Epithelial cell of esophagus (primary cell): ENCODE data around the gene INPP4A.
A peak's percentile ranks its signal among the peaks of the same experiment; 100 is the strongest.

ENCODE experiments used
- DNase-seq: peaks from one replicate; pipeline ENCODE4 v3.0.0; 2010; ENCODE audit warnings: low read depth
- H3K4me3 ChIP-seq: 2 replicates; pipeline ENCODE4 v1.5.1; 2011; ENCODE audit warnings: mild to moderate bottlenecking, low read length, control low read depth
- CTCF ChIP-seq: IDR thresholded peaks from 2 replicates; pipeline ENCODE4 v1.5.1; 2011; ENCODE audit warnings: low read depth, mild to moderate bottlenecking, low read length, control low read depth, inconsistent platforms; ENCODE audit not compliant: insufficient read depth; ENCODE audit errors: missing control alignments

The INPP4A gene

DNA sequence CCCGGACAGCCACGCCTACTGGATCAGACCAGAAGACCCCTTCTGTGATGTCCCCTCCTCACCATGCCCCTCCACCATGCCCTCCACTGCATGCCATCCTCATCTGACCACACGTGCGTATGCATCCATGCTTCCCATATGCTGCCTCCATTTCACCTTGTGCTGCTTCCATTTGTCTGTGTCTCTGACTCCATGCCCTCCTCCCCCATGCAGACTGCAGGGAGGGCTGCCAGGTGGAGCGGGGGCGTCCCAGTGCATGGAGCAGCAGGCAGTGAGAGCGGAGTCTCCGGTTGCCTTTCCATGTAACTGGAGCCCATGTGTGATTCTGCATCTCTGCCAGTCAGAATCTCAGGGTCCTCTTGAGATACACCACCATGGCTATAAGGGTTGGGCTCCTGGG lies 111.0 kb downstream of the INPP4A start:
- TF ChIP-seq CTCF: no peak

GRCh38 chr2:98556344-98557033 lies 111.8 kb downstream of the INPP4A start:
- no peak for TF ChIP-seq CTCF
- no peak overlapping the region for H3K4me3 ChIP-seq
- DNase-seq: no peak

More for the DNA sequence above, 111.0 kb downstream of the INPP4A start:
- DNase-seq: no peak
- no peak overlapping the region for H3K4me3 ChIP-seq

- no peak for TF ChIP-seq CTCF
- DNase-seq: no peak
- no peak overlapping the region for H3K4me3 ChIP-seq
Observed at GRCh38 chr2:98558852-98559530, 114.3 kb downstream of the INPP4A start.

DNA sequence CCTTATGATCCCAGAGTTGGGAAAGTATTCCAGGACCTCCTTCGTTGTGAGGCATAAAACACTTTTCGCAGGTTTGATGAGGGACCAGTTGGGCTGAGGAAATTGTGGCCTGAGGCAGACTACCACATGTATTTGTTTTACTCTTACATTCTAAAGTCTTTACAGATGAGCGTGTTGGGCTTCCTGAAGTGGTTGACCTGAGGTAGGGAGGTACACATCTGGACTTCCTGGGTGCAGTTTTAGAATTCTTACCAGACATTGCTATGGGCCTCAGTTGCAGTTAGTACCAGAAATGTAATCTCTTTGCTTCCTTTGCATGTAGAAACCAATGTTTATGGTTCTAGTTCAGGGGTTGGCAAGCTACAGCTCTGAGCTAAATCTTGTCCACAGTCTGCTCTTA lies 114.9 kb downstream of the INPP4A start:
- no peak for DNase-seq
- no peak overlapping the region for H3K4me3 ChIP-seq
- no peak for TF ChIP-seq CTCF

- TF ChIP-seq CTCF: no peak
- no peak overlapping the region for H3K4me3 ChIP-seq
- peak; percentile 79 for DNase-seq
Observed at GRCh38 chr2:98560256-98560771, 115.7 kb downstream of the INPP4A start.

- no peak for DNase-seq
- TF ChIP-seq CTCF: no peak
- H3K4me3 ChIP-seq: no peak overlapping the region
Observed at GRCh38 chr2:98561018-98561417, 116.4 kb downstream of the INPP4A start.
